Activated CD8-positive, alpha-beta T cell treated with anti-CD3 and anti-CD28 coated beads for 36 hours (primary cell): ENCODE data around the gene BPGM. TPM values are rescaled to one million over a fixed set of nuclear protein-coding genes. Genes with fewer than 3 reads are reported as not detected.
"Not testable (repeated sequence)": the region's sequence is repeated elsewhere in the genome, so short reads cannot be mapped to it uniquely, and the experiment has no call there.

Experiments
- ATAC-seq: fragments of 200-7000 bp; cut with Tn5 transposase; one replicate; pipeline ENCODE4 v1.10.0; 2021; ENCODE audit warnings: mild to moderate bottlenecking, moderate library complexity
- CTCF ChIA-PET: fragments of 350-600 bp; sonication (Branson Sonifier 250); formaldehyde crosslinking; loops from one replicate; lab custom pipeline; 2021; ENCODE audit warnings: antibody characterized with exemption; lab: Charles Lee
- POLR2A ChIA-PET: fragments of 350-600 bp; sonication (Branson Sonifier 250); formaldehyde crosslinking; loops from one replicate; lab custom pipeline; 2021; ENCODE audit warnings: antibody characterized with exemption; lab: Charles Lee
- DNase-seq: peaks from one replicate; pipeline ENCODE4 v3.0.0-alpha.2; 2020
- H3K27ac Mint-ChIP-seq: one replicate; pipeline ENCODE4 v1.8.0; 2021; ENCODE audit warnings: mild to moderate bottlenecking, mixed read lengths
- H3K27me3 Mint-ChIP-seq: one replicate; pipeline ENCODE4 v1.8.0; 2021; ENCODE audit warnings: mixed read lengths
- H3K36me3 Mint-ChIP-seq: one replicate; pipeline ENCODE4 v1.8.0; 2021; ENCODE audit warnings: low read depth, mixed read lengths
- H3K4me1 Mint-ChIP-seq: one replicate; pipeline ENCODE4 v1.8.0; 2021; ENCODE audit warnings: low read depth, mixed read lengths
- H3K4me3 Mint-ChIP-seq: one replicate; pipeline ENCODE4 v1.8.0; 2021; ENCODE audit warnings: mild to moderate bottlenecking, moderate library complexity, mixed read lengths
- H3K9me3 Mint-ChIP-seq: one replicate; pipeline ENCODE4 v1.8.0; 2021; ENCODE audit warnings: mixed read lengths
- intact Hi-C: fragments of 100-400 bp; cut with micrococcal nuclease; formaldehyde crosslinking; loops from one replicate; pipeline ENCODE4 v1.10.0; 2022
- total RNA-seq, 2 experiments: library from RNA; stranded (reverse); gene quantifications; one replicate each; pipeline ENCODE4 v1.2.3, GENCODE V29; 2021
- TF ChIP-seq, protein P1 (sequence below): fragments of 200-600 bp; IDR thresholded peaks from one replicate; pipeline ENCODE4 v1.8.0; 2022; ENCODE audit warnings: antibody characterized with exemption, mild to moderate bottlenecking

BPGM gene
- total RNA-seq, 2 experiments from 2014 or later = 11.2 to 12.4 TPM

DNA sequence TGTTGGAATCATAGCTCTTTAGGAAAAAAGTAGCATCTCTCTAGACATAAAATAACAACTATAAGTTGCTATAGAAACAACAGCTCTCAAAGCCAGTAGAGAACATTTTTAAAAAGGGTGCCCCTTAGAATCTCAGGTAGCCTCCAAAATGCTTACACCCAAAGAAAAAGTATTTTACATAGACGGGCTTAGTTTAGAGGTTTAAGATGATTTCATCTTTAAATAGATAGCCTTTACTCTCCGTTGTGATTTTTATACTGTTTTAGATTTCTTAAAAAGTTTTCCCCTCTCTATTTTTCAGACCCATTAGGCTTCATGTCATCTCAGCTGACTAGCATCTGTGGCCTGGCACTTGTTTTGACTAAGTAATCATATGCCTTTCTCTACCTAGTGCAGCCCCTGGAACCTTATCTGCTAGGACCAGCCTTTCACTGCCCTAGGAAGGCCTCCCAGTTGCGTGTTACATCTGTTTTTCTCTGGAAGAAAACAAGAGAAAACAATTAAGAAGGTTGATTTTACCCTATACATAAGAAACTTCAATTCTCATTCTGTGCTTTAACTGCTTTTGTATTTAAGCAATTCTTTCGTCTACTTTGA lies 6.9 kb upstream of the BPGM start:
- H3K4me3 Mint-ChIP-seq = no peak overlapping the region
- no peaks in the 10 kb centered on the region for H3K27me3 Mint-ChIP-seq
- ATAC-seq (no peak), DNase-seq (no peak)
- no peaks in the 10 kb centered on the region for H3K36me3 Mint-ChIP-seq
- intact Hi-C loops = no loop called here
- TF ChIP-seq, protein P1, sequence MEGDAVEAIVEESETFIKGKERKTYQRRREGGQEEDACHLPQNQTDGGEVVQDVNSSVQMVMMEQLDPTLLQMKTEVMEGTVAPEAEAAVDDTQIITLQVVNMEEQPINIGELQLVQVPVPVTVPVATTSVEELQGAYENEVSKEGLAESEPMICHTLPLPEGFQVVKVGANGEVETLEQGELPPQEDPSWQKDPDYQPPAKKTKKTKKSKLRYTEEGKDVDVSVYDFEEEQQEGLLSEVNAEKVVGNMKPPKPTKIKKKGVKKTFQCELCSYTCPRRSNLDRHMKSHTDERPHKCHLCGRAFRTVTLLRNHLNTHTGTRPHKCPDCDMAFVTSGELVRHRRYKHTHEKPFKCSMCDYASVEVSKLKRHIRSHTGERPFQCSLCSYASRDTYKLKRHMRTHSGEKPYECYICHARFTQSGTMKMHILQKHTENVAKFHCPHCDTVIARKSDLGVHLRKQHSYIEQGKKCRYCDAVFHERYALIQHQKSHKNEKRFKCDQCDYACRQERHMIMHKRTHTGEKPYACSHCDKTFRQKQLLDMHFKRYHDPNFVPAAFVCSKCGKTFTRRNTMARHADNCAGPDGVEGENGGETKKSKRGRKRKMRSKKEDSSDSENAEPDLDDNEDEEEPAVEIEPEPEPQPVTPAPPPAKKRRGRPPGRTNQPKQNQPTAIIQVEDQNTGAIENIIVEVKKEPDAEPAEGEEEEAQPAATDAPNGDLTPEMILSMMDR = no peak
- POLR2A ChIA-PET = no interaction called here
- CTCF ChIA-PET = interaction anchor here (0.8 to 1.9 kb wide), 6 partner anchors 8 to 346 kb away, joined by 3 to 8 read pairs (median 3); partner anchors contain the start of gene AGBL3
- H3K27ac Mint-ChIP-seq = no peak overlapping the region
- H3K9me3 Mint-ChIP-seq = peaks cover 4% of the 10 kb centered on the region
- peaks cover 53% of the 10 kb centered on the region for H3K4me1 Mint-ChIP-seq

DNA sequence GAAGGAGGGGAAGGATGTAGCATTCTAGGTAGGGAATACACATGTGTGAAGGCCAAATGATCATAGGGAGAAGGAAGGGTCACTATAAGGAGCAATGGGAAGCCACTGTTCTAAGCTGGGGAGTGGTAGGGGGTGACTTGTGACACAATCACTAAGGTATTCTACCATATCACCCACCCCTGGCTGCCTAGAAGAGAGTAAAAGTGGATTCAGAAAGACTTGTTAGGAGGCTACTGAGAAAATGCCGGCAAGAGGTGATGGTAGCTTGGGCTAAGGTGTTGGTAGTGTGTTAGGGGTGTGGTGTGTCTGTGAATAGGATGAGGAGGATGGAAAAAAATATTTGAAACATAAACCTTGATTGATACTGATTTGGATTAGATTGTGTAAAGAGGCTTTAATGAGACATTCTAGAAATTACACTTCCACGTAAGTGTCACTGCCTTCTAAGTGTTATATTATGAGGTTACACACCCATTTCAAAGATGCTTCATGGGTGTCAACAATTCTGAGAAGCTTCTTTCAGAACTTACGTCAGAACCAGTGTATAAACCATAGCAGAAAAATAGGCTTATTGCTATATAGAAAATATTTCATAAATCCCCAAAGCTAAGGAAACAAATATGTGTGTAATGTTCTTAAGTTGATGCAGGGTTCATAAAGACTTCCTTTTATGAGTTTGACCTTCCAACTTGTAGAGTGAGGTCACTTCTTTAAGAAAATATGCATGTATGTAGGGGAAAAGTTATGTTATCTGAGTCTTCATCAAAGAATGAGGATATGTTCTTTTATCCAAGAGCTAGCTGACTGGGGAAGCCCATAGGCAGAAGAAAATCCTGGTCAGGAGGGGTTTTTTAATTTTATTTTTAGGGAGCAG lies 5.6 kb upstream of the BPGM start:
- DNase-seq (no peak), ATAC-seq (peak; percentile 67)
- Mint-ChIP-seq H3K27ac (peak overlapping the region; percentile 84), H3K27me3 (no peaks in the 10 kb centered on the region), H3K36me3 (no peaks in the 10 kb centered on the region), H3K9me3 (peaks cover 4% of the 10 kb centered on the region), H3K4me1 (peaks cover 51% of the 10 kb centered on the region), H3K4me3 (no peak overlapping the region)
- TF ChIP-seq, protein P1 = no peak
- ChIA-PET CTCF (interaction anchor here (0.8 to 3.7 kb wide), 5 partner anchors 9 to 110 kb away, joined by 3 to 26 read pairs (median 4); no protein-coding TSS in a partner anchor), POLR2A (interaction anchor here (0.6 kb wide), 1 partner anchor 447 kb away, joined by 3 read pairs; no protein-coding TSS in a partner anchor)
- intact Hi-C loops = no loop called here

DNA sequence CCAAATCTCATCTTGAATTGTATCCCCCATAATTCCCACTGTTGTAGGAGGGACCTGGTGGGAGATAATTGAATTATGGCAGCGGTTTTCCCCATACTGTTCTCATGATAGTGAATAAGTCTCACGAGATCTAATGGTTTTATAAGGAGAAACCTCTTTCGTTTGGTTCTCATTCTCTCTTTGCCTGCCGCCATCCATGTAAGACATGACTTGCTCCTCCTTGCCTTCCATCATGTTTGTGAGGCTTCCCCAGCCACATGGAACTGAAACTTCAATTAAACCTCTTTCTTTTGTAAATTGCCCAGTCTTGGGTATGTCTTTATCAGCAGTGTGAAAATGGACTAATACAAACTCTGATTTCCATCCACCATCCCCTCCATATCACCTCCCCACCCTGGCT lies 4.7 kb upstream of the BPGM start:
- intact Hi-C loops, H3K4me3 Mint-ChIP-seq: not testable (repeated sequence)
- peak overlapping the region; percentile 84 for H3K27ac Mint-ChIP-seq

DNA sequence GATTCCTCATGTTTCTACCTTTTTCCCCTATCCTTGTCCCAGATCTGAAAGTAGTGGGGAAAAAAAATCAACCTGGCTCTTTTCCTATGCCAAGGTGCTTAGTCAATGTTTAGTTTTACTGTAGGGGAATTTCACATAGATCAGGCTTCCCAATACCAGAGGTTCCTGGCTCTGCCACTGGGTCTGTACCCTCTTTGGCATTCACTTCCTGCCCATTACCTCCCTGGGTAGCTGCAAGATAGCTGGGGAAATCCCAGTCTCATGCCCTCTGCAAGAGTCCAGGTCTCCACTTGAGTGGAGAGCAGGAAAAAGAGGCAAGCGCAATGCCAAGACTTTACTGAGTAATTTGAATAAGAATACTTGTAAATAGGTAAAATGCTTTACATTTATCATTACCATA lies 3.5 kb upstream of the BPGM start:
- CTCF ChIA-PET = interaction anchor here (1.1 to 3.7 kb wide), 2 partner anchors 11 to 211 kb away, joined by 4 to 26 read pairs; no protein-coding TSS in a partner anchor
- Mint-ChIP-seq H3K27ac (peak overlapping the region; percentile 33), H3K4me3 (no peak overlapping the region), H3K36me3 (no peaks in the 10 kb centered on the region), H3K9me3 (peaks cover 4% of the 10 kb centered on the region), H3K4me1 (peaks cover 36% of the 10 kb centered on the region), H3K27me3 (no peaks in the 10 kb centered on the region)
- DNase-seq = no peak
- TF ChIP-seq, protein P1 = no peak
- POLR2A ChIA-PET = interaction anchor here (1.1 kb wide), 1 partner anchor 68 kb away, joined by 3 read pairs; no protein-coding TSS in a partner anchor
- ATAC-seq = no peak
- intact Hi-C loops = no loop called here

More for the DNA sequence above, 4.7 kb upstream of the BPGM start:
- CTCF ChIA-PET = interaction anchor here (0.8 to 3.7 kb wide), 3 partner anchors 10 to 109 kb away, joined by 3 to 26 read pairs (median 4); no protein-coding TSS in a partner anchor
- H3K36me3 Mint-ChIP-seq, ATAC-seq, DNase-seq, H3K9me3 Mint-ChIP-seq, POLR2A ChIA-PET, H3K27me3 Mint-ChIP-seq: not testable (repeated sequence)
- peaks cover 42% of the 10 kb centered on the region for H3K4me1 Mint-ChIP-seq

DNA sequence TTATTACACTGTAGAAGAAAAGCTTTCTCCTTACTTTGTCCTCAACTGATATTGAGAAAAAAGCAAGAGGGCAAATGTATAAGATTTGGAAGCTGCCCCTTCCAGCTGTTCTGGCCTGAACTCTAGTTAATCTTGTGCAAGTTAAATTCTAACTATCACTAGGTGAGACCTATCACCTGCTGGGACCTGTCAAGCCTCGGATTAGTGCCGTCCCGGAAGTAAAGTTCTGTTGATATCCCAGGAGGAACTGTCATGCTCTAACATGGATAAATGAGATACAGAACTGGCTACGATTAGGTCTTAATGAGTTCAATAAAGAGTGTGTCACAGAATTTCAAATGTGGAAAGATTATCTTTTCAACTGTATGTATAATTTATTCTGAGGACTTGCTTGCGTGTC lies 1.2 kb upstream of the BPGM start:
- CTCF ChIA-PET = interaction anchor here (0.7 to 4.7 kb wide), 14 partner anchors 11 to 220 kb away, joined by 3 to 65 read pairs (median 3); no protein-coding TSS in a partner anchor
- DNase-seq (no peak), ATAC-seq (no peak)
- Mint-ChIP-seq H3K27me3 (no peaks in the 10 kb centered on the region), H3K27ac (no peak overlapping the region), H3K4me1 (peaks cover 49% of the 10 kb centered on the region), H3K4me3 (no peak overlapping the region), H3K9me3 (peaks cover 4% of the 10 kb centered on the region), H3K36me3 (peaks cover 5% of the 10 kb centered on the region)
- POLR2A ChIA-PET = interaction anchor here (0.9 to 3.9 kb wide), 8 partner anchors 9 to 506 kb away, joined by 3 to 25 read pairs (median 12); no protein-coding TSS in a partner anchor
- intact Hi-C loops = loop anchor here (5.0 kb wide), 2 partner anchors 67 to 107 kb away; no protein-coding TSS in a partner anchor
- TF ChIP-seq, protein P1 = no peak
